ENCODE results near the gene ENAH. TPM values are rescaled to one million over a fixed set of nuclear protein-coding genes. Genes with fewer than 3 reads are reported as not detected.

ENAH gene
- polyA plus RNA-seq, 1 donor (not counting 4 experiments of a cell fraction or from before 2014, with no cell fraction given): 61.0 TPM

GRCh38 chr1:225462714-225463574, 190.0 kb downstream of the ENAH start:
- Histone ChIP-seq H3K4me1 (ENCODE audit: control insufficient read depth, extremely low read depth, insufficient read depth, low read length) (peaks cover 34% of the 10 kb centered on the region), H4K20me1 (ENCODE audit: control insufficient read depth, extremely low read depth, insufficient read depth, low read length) (no peaks in the 10 kb centered on the region), H3K9ac (ENCODE audit: control insufficient read depth, extremely low read depth, insufficient read depth, low read length) (no peak overlapping the region), H3K4me3 (ENCODE audit: control insufficient read depth in 2 of 3, extremely low read depth in 1 of 3, insufficient read depth in 2 of 3, low read depth in 1 of 3, low read length in 3 of 3) (no peak overlapping the region), H3K9me1 (ENCODE audit: control insufficient read depth, extremely low read depth, insufficient read depth, low read length) (no peaks in the 10 kb centered on the region), H3K27ac (ENCODE audit: control insufficient read depth, insufficient read depth, low read length) (no peak overlapping the region), H3K27me3 (ENCODE audit: control insufficient read depth, extremely low read depth, insufficient read depth, low read length) (no peaks in the 10 kb centered on the region), H3K79me2 (ENCODE audit: control insufficient read depth, insufficient read depth, low read length) (no peaks in the 10 kb centered on the region), H2AFZ (ENCODE audit: control insufficient read depth, low read length) (no peak overlapping the region), H3K9me3 (ENCODE audit: control insufficient read depth, low read depth, low read length) (no peaks in the 10 kb centered on the region), H3K4me2 (ENCODE audit: control insufficient read depth, extremely low read depth, insufficient read depth, low read depth, low read length) (no peak overlapping the region), H3K36me3 (ENCODE audit: control insufficient read depth in 2 of 2, extremely low read depth in 1 of 2, insufficient read depth in 2 of 2, low read length in 2 of 2) (no peaks in the 10 kb centered on the region)
- DNase-seq (ENCODE audit: low read depth, low spot score) (no peak), FAIRE-seq (no peak)
- dilution Hi-C loops (cut with MboI; ENCODE audit: extremely low pct_ligation_motif_present, low sequenced_read_pairs): loop anchor here (25.0 kb wide), 1 partner anchor 524 kb away; the partner anchor contains the start of gene SDE2
- TF ChIP-seq EZH2 (IDR thresholded peaks at IDR 0.05; ENCODE audit: low read length) (no peak), CTCF (optimal IDR thresholded peaks at IDR 0.05 in 1 of 3, IDR thresholded peaks at IDR 0.05 in 1 of 3, conservative IDR thresholded peaks at IDR 0.05 in 1 of 3; ENCODE audit: extremely low read depth in 1 of 3, insufficient read depth in 2 of 3, low read length in 3 of 3) (no peak)

- Histone ChIP-seq H3K36me3 (ENCODE audit: control insufficient read depth in 2 of 2, extremely low read depth in 1 of 2, insufficient read depth in 2 of 2, low read length in 2 of 2) (no peaks in the 10 kb centered on the region), H3K4me1 (ENCODE audit: control insufficient read depth, extremely low read depth, insufficient read depth, low read length) (peaks cover 34% of the 10 kb centered on the region), H3K9ac (ENCODE audit: control insufficient read depth, extremely low read depth, insufficient read depth, low read length) (no peak overlapping the region), H3K79me2 (ENCODE audit: control insufficient read depth, insufficient read depth, low read length) (no peaks in the 10 kb centered on the region), H3K9me1 (ENCODE audit: control insufficient read depth, extremely low read depth, insufficient read depth, low read length) (no peaks in the 10 kb centered on the region), H3K9me3 (ENCODE audit: control insufficient read depth, low read depth, low read length) (no peaks in the 10 kb centered on the region), H3K4me2 (ENCODE audit: control insufficient read depth, extremely low read depth, insufficient read depth, low read depth, low read length) (no peak overlapping the region), H3K27me3 (ENCODE audit: control insufficient read depth, extremely low read depth, insufficient read depth, low read length) (no peaks in the 10 kb centered on the region), H3K4me3 (ENCODE audit: control insufficient read depth in 2 of 3, extremely low read depth in 1 of 3, insufficient read depth in 2 of 3, low read depth in 1 of 3, low read length in 3 of 3) (no peak overlapping the region), H2AFZ (ENCODE audit: control insufficient read depth, low read length) (no peak overlapping the region), H3K27ac (ENCODE audit: control insufficient read depth, insufficient read depth, low read length) (no peak overlapping the region), H4K20me1 (ENCODE audit: control insufficient read depth, extremely low read depth, insufficient read depth, low read length) (no peaks in the 10 kb centered on the region)
- FAIRE-seq (no peak), DNase-seq (ENCODE audit: low read depth, low spot score) (no peak)
- dilution Hi-C loops (cut with MboI; ENCODE audit: extremely low pct_ligation_motif_present, low sequenced_read_pairs): loop anchor here (25.0 kb wide), 1 partner anchor 525 kb away; the partner anchor contains the start of gene SDE2
- TF ChIP-seq EZH2 (IDR thresholded peaks at IDR 0.05; ENCODE audit: low read length) (no peak), CTCF (optimal IDR thresholded peaks at IDR 0.05 in 1 of 3, IDR thresholded peaks at IDR 0.05 in 1 of 3, conservative IDR thresholded peaks at IDR 0.05 in 1 of 3; ENCODE audit: extremely low read depth in 1 of 3, insufficient read depth in 2 of 3, low read length in 3 of 3) (no peak)
Observed at GRCh38 chr1:225462429-225462713, 190.6 kb downstream of the ENAH start.
